Stimulated activated CD8-positive, alpha-beta memory T cell treated with anti-CD3 and anti-CD28 coated beads, Interleukin-7, amount 100 ng/mL, for 4 hours (primary cell): ENCODE measurements around the gene ATP5F1E.
"Not testable (repeated sequence)": the region's sequence is repeated elsewhere in the genome, so short reads cannot be mapped to it uniquely, and the experiment has no call there.

Experiments
- DNase-seq, 2 donors: peaks; one replicate each; pipeline ENCODE4 v3.0.0-alpha.2; 2020; ENCODE audit warnings: low read depth in 2 of 2

Gene ATP5F1E

DNA sequence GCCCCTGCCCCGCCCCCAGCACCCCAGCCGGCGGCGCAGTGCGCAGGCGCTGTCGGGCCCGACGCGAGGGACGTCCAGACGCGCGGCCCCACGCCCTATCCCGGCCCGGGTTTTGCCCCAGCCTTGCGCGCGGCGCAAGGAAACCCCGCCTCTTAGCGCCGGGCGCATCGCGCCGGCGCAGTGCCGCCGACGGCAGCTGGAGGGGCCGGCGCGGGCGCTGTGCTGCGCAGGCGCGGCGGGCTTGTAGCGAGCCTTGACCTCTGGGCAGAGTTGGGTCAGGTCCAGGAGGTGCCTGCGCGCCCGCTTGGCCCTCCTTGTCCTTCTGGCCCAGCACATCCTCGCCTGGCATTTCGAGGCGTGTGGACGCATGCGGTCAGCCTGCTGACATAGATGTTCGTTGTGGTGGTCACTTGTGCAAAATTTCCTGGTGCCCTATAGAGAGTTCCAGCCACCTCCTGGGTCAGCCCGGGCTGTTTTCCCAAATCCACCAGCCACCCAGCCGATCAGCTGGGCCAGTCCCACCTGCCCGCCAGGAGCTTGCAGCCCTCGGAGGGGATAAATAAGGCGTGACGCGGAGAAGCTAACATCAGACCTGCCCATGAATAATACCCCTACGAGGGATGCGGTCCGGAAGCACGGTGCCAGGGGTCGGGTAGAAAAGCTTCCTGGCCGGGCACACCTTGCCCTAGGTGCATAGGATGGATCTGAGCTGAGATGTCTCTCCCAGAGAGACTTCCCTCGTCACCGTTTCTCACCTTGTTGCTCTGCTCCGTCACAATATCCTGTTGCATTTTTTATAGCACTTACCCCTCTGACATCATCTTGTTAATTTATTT lies 10.9 kb upstream of the ATP5F1E start:
- DNase-seq = peak; percentile 82 to 93

DNA sequence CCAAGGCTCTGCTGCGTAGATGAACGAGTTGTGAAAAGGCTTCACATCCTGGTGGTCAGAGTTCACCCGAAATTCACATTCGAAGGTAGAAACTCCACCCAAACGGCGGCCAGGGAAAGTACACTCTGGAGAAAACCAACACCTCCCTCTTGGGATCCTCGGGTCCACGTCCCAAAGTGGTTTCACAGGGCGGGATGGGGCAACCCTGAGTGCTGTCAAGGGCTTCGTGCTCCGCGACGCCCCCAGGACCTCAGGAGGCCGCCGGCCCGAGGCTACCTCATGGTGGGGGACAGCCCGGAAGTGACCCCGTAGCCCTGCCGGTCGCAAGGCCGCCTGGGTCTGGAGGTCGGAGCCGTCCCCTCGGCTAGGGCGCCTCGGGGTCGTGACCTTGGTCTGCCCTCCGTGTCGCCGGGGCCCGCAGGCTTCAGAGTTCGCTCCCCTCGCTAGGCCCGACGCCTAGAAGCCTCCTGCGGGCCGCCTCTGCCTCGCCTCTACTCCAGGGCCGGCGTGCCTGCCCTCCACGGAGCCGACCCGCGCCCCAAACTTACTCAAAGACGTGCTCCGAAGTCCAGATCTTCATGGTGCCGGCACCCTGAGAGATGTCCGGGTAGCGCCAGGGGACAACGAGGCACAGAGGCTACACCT lies 10.1 kb upstream of the ATP5F1E start, which contains the start of gene PRELID3B:
Gene PRELID3B (minus strand): TSS at position 636 of the 645 bp plus-strand sequence. CDS start 56 bp downstream, at position 580.
- DNase-seq = peak in 1 of 2 donors; percentile 26

DNA sequence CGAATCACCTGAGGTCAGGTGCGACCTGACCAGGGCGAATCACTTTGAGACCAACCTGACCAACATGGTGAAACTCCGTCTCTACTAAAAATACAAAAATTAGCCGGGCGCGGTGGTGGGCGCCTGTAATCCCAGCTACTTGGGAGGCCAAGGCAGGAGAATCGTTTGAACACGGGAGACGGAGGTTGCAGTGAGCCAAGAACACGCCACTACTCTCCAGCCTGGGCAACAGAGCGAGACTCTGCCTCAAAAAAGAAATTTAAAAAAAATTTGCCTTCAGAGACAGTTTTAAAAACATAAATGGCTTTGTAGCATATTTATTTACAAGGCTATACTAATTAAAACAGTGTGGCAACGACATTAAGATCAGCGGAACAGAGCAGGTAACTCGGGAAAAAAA lies 9.4 kb upstream of the ATP5F1E start:
- DNase-seq = not testable (repeated sequence)

DNA sequence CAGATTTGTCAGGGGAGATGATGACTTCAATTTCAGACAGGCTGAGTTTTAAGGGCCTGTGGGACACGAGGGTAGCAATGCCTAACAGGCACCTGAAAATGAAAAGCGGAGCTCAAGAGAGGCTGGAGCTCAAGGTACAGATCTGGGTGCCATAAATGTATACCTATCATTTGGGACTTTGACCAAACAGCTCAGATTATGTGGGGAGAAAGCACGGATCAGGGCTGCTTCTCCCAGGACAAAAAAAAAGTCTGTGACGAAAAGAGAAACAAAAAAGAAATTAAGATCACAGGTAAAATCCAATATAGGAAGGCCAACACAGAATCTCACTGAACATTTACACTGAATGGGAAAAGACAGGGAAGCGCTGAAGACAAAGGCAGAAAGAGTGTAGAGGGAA lies 8.5 kb upstream of the ATP5F1E start:
- DNase-seq = no peak

DNA sequence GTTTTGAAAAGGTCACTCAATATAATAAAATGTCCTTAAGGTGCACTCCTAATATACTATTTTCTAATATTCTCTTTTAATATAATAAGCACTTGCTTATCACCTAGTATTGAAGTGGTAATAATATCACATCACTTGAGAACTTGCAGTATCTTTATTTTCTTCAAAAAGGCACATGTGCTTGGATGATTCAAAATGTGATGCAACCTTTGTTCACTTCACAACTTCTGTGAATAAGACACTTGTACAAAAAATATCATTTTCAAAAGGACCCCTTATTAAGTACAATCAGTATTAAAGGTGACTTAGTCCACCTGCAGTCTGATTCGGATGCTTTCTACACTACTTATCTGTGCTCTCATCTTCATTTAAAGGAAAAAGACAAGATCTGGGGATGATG lies 7.1 kb upstream of the ATP5F1E start:
- no peak for DNase-seq

DNA sequence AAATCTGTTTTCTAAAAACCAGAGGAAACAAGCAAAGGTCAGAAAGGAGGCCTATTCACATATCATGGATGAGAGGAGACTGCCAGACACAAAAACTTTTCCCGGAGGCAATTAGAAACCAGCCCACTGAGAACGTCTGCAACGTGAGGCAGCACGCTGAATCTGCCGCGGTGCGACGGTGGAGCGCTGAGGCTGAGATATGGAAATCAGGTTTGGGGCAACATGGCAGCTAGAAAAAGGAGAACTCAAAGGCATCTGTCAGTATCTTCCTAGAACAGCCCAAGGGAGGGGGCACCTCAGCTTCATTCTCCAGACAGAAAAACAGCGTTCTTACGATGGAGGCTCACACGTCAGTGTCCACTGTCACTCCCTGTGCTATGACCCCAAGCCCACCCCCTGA lies 5.3 kb upstream of the ATP5F1E start:
- no peak for DNase-seq

DNA sequence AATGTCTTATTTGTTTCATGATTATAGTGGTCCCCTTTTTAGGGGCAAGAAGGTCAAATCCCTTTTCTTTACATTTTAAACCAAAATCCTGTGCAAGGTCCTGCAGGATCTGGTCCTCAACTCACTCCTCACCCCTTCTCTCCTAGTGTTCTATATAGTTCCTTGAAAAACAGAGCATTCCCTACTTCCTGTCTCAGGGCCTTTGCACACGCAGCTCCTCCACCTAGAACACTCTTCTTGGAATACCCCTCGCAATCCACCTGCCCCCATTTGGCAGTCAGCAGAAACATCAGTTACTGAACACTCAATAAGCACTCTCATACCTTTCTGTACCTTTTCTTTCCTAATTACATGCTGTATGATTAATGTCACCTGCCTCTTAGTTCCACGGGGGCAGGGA lies 3.2 kb upstream of the ATP5F1E start:
- no peak for DNase-seq

DNA sequence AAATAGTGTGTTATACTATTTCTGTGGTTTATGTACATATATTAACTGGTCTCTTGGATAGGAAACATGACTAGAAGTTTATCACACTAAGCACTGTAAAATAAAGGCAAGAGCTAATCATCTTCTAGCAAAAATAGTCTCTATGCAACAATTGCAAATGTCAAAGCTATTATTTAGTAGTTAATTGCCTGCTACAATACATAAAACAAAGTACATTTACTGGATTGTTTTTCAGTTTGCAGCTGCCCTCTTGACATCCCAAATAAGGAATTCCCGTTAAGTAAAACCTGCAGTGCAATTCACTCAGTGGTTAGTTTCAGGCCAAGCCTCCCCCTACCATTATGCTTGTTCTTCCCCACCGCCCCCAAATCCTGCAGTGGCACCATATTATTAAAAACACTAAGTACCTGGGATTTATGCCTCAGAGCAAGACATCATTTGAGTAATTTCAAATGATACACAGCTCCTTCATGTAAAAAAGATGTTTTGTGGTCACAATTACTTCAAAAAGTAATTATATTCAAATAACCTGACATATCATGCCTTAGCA lies 1.6 kb upstream of the ATP5F1E start:
- DNase-seq = no peak

DNA sequence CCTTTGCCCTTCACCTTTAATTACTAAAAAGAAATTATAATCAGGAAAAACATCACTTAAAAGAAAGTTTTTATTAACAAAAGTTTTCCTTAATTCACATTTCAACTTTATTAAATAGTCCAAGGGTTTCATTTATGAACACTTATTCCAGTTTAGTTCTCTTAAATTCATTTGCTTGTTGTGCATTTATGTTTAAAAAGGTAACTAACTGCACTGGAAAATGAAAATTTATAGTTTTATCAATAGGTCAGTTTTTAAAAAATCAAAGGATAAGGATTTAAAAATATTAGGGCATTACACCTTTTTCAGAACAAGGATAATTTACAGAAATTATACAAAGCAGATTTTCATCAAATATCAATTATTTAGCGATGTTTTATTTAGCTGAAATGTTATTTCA lies 958 bp upstream of the ATP5F1E start:
- DNase-seq = no peak

DNA sequence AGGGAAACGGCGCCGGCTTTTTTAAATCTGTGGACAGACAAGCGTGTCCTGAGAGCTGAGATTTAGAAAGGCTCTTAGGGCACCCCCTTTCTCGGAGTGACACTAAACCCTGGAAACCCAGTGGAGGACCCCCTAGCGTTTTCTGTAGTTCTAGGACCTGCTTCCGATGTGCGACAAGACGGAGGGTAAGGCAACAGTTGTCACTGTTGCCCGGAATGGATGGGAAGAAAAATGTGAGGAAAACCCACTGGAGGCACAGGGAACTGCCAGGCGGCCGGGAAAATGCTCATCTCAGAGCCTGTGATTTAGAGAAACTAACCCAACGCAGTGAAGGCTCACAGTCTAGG lies 551 bp upstream of the ATP5F1E start:
- no peak for DNase-seq

DNA sequence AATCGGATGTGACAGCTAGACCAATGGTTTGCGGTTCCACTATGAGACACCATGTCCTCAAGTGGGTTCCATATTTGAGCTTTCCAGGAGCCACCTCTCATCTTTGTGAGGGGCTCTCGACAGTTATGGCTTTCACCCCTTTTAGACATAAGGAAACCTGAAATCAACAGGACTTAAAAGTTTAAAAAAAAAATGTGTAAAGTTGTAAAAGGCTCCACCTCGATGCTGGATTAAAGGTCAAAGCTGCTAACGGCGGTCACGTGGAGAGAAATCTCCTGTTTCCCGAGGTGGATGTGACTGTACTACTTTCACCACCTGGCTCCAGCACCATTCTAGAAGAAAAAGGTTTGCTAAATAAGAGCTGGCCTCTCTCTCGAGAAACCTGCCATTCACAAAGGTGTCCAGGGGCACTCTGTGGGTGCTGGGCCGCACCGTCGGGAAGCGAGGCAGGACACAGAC lies 542 bp downstream of the ATP5F1E start:
- no peak for DNase-seq

DNA sequence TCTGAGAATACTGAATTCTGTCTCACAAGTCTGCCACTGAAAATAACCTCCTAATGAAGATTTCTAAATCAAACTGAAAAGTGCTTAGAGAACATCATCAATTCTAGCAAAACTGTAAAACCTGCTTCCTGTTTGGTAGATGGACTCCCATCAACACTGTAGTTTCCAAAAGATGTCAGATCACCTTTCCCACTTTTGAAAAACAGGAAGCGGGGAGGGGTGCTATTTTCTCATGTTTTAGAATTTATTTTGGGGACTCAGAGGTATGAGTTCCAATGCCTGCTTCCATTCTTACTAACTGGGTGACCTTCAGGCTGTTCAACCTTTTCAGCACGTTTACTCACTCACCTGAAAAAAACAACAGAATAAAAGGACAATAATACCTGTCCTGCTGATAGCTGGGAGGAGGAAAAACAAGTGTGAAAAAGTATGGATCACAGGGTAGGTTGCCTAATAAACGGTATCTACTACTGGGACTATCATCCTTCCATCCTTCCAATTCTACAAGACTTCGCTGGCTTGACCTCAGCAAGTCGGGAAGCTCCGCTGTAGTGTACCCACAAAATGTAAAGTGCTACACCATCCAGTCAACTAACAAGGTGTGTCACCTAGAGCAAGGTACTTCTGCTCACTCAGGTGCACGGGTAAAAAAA lies 1.1 kb downstream of the ATP5F1E start:
- DNase-seq = no peak

DNA sequence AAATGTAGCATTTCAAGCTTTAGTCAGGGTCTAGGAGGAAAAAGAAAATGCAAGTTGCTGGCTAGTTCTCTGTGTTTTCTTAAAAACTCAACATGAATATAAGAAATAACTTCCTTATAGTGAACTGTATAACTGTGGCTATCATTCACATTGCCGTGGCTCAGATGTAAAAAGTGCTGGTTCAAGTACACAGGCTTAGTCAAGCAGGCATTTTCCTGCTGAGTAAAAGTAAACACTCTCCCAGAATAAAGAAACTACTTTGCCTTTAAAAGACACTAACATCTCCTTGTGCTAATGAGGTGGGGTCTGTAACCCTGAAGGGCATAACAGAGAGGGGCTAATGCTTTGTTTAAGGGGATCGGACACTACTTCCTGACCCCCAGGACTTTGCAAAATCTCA lies 3.3 kb downstream of the ATP5F1E start:
- DNase-seq = no peak

DNA sequence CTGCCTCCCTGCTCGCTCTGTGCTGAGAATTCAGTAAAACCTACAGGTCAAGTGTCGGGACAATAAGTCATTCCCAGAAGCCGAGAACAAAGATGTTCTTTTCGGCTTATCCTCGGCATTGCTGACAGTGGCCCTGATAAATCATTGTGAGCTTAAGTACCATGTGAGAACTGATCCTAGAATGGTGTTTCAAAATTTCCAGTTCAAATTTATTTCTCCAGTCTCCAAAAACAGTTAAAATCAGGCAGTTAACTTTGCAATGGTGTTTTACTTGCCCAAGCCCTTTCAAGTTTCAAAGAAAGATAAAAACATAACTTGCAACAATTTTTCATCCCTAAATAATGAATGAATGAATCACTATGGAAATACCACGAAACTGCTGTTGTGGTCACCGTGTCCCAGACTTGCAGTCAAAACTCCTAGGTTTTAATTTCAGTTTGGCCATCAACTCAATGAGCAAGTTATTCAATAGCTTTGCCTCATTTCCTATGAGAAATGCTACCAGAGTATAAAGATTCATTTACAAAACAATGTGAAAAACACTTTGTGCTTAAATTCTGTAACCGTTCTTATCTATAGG lies 4.3 kb downstream of the ATP5F1E start:
- no peak for DNase-seq

DNA sequence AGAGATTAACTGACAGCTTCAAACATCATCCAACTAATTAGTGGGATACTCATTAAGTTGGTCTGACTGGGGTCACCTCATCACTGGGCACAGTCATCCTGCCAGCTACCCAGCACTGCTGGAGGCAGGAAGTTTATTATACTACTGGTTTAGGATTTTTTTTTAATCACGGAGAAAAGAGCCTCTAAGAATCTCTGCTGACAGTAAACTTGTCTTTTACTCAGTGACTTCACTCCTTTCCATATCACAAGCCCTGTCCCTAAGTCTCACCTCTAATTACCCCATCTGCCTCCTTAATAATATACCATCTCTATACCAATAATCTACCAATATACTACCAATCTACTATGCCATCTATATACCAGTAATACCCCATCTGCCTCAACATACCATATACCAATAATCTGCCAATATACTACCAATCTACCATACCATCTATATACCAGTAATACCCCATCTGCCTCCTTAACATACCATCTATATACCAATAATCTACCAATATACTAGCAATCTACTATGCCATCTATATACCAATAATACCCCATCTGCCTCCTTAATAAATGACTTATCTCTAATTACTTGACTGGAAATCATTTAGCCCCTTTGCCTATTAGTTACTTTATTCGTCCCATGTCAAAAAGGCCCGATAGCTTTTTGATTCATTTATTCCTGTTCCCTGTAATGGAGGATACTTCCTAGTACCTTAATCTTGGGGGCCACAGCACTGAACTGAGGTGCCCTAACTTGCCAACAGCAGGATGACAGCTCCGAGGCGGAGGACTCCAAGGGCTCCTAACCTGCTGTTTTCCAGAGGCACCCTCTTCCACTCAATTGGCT lies 5.0 kb downstream of the ATP5F1E start:
- no peak for DNase-seq

DNA sequence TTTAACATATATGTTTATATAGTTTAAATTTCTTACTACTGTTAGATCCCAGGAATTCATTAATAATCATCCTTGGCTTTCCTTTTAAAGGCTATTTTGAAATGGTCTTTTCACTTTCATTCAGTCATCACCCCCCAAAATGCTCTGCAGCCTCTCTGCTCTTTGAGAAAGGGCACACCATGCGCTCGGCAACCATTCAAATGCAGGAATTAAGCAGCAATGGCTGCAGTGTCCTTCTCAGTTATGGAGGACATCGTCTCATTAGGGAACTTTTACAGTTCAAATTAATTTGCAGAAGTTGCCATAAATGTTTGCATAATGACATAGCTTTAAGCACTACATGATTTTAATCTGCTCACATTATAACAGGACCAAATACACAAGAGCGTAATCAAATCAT lies 6.6 kb downstream of the ATP5F1E start:
- no peak for DNase-seq

DNA sequence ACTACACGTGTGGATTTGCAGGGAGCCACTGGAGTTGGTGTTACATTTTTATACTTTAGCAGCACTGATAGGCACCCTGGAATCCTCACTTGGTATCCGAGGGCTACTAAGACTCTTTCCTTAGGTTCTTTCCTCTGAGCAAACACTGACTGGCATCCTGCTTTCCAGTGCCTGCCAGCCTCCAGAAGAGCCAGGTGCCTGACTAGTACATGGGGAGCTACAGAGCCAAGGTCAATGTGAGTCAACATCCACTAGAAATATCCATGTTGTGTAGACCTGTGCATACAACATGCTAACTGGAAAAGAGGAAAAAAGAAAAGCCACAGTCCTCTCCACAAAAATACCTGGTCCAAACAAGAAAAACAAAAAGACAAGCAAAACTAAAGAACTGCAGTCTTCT lies 7.0 kb downstream of the ATP5F1E start:
- no peak for DNase-seq

DNA sequence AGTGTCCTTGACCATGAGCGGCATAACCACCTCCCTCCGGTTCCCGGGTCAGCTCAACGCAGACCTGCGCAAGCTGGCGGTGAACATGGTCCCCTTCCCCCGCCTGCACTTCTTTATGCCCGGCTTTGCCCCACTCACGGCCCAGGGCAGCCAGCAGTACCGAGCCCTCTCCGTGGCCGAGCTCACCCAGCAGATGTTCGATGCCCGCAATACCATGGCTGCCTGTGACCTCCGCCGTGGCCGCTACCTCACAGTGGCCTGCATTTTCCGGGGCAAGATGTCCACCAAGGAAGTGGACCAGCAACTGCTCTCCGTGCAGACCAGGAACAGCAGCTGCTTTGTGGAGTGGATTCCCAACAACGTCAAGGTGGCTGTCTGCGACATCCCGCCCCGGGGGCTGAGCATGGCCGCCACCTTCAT lies 8.0 kb downstream of the ATP5F1E start:
- DNase-seq = no peak

DNA sequence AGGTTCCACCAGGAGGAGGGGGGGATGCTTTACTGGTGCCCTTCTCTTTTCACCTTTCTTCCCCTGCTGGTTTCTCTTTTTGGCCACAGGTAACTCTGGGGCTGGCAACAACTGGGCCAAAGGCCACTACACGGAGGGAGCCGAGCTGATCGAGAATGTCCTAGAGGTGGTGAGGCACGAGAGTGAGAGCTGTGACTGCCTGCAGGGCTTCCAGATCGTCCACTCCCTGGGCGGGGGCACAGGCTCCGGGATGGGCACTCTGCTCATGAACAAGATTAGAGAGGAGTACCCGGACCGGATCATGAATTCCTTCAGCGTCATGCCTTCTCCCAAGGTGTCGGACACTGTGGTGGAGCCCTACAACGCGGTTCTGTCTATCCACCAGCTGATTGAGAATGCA lies 8.5 kb downstream of the ATP5F1E start:
- no peak for DNase-seq

DNA sequence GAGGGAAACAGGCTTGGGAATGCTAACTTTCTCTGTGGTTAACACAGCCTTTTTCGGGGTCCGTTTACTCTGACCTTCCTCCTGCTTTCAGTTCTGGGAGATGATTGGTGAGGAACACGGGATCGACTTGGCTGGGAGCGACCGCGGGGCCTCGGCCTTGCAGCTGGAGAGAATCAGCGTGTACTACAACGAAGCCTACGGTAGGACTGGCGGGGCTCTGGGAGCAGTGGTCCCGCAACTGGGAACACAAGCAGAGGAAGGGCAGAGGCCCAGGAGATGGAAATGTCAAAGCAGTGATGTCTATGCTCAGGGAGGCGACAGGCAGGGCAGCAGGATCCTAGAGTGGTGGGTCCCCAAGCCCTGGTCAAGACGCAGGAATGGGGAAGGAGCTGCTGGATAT lies 9.4 kb downstream of the ATP5F1E start:
- DNase-seq = no peak

DNA sequence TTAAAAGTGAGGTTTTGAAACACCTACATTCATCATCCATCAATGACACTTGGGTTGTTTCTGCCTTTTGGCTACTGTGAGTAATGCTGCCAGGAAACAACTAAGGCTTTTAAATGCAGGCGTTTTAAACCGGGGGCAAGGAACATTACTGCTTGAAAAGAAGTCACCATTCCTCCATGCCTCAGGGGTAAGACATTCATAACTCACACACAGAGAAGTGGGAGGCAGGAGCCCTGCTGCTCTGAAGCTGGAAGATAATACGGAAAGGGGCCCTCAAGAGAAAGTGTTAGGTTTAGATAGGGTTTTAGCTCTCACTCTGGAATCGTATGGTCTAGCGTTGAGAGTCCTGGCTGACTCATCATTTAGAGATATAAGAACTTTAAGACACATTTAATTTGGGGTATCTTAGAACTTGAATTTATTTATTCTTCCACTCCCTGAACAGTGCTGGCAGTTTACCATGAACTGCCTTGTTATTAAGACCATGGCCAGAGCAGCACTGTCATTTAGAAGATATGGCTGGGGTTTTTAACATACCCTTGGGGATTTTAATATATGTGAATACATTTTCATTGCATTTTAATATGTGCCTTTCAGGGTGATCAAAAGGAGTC lies 11.1 kb downstream of the ATP5F1E start:
- no peak for DNase-seq
